Mesodermal cell (in vitro differentiated cells): ENCODE data around the gene PIEZO1.

Source experiments
- H3K27ac ChIP-seq: 2 replicates; pipeline ENCODE4 v1.7.0; 2013; ENCODE audit warnings: mild to moderate bottlenecking, low read depth, low read length, moderate library complexity; ENCODE audit not compliant: severe bottlenecking
- H3K36me3 ChIP-seq: 2 replicates; pipeline ENCODE4 v1.7.1; 2013; ENCODE audit warnings: mild to moderate bottlenecking, low read length, moderate library complexity; ENCODE audit not compliant: control insufficient read depth, insufficient read depth
- H3K4me1 ChIP-seq: one replicate; pipeline ENCODE4 v1.7.1; 2013; ENCODE audit warnings: mild to moderate bottlenecking, low read length; ENCODE audit not compliant: insufficient read depth, control insufficient read depth, poor library complexity, severe bottlenecking
- H3K4me3 ChIP-seq: 2 replicates; pipeline ENCODE4 v1.7.0; 2013; ENCODE audit warnings: low read length, control low read depth, mild to moderate bottlenecking; ENCODE audit not compliant: insufficient read depth, poor library complexity, severe bottlenecking; ENCODE audit errors: extremely low read depth
- H3K9me3 ChIP-seq: 2 replicates; pipeline ENCODE4 v1.7.1; 2013; ENCODE audit warnings: mild to moderate bottlenecking, low read length, moderate library complexity; ENCODE audit not compliant: control insufficient read depth
- whole genome bisulfite sequencing, 2 experiments: methylation state at CpG; one replicate each; pipeline ENCODE4 v1.1.5; 2013; ENCODE audit warnings: missing lambda C conversion rate in 2 of 2; ENCODE audit not compliant: insufficient coverage in 2 of 2; 5-methylcytosine and 5-hydroxymethylcytosine counted together

The PIEZO1 gene

GRCh38 chr16:88726981-88727380 lies 58.0 kb downstream of the PIEZO1 start:
- Histone ChIP-seq H3K36me3 (peaks cover 63% of the 10 kb centered on the region), H3K27ac (no peak overlapping the region), H3K4me3 (no peak overlapping the region), H3K4me1 (no peaks in the 10 kb centered on the region), H3K9me3 (no peaks in the 10 kb centered on the region)
- WGBS, 2 experiments = 96 to 97% methylated on average over 26 to 28 of the region's 28 CpGs

DNA sequence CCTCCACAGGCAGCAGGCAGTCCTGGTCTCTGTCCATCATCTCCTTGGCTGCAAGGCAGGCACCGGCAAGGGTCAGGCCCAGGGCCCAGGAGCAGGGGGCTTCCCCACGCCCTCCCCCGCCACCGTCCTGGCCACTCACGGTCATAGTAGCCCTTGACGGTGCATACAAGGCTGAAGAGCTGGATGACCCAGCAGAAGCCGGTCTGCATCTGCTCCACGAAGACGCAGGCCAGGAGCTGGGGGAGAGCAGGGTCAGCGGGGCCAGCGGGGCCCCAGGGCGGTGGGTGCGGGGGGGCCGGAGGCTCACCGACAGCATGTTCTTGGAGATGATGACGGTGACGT lies 58.6 kb downstream of the PIEZO1 start:
- no peaks in the 10 kb centered on the region for H3K9me3 ChIP-seq
- 96 to 98% methylated on average over 13 to 14 of the region's 17 CpGs for WGBS, 2 experiments
- no peak overlapping the region for H3K27ac ChIP-seq
- H3K4me3 ChIP-seq = no peak overlapping the region
- H3K36me3 ChIP-seq = peaks cover 65% of the 10 kb centered on the region
- H3K4me1 ChIP-seq = no peaks in the 10 kb centered on the region

DNA sequence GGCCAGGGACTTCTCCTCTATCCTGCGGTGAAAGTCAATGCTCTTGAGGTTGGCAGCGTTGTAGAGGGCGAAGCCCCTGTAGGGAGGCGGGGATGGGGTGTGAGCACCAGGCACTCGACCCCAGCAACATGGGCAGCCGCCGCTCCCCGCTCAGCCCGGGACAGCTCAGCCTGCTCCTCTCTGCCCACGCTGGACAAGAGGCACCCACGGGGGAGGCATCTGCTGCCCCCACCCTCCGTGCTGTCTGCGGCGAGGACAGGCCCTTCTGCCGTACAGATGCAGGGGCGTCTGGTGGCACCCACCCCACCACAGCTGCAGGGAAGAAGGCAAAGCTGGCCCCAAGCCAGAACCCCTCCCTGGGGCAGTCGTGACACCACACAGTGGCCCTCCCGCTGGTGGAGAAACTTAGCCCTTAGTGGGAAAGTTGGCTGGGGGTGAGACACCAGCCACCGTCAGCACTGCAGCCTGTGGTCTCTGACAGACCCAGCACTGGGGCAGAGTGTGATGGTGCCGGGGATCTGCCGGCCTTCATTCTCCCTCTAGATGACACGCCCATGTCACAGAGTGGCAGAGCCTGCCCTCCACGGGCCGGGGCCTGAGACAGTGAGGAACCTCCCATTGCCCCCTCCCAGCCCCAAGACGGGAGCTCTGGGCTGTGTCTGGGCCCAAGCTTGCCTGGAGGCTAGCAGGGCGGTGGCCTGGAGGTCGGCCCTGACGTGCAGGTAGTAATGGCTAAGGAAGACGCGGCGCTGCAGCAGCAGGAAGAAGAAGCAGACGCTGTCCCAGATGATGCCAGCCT lies 59.2 kb downstream of the PIEZO1 start:
- H3K36me3 ChIP-seq = peaks cover 71% of the 10 kb centered on the region
- 90 to 95% methylated on average over 27 to 29 of the region's 32 CpGs for WGBS, 2 experiments
- H3K4me3 ChIP-seq = no peak overlapping the region
- no peaks in the 10 kb centered on the region for H3K9me3 ChIP-seq
- H3K27ac ChIP-seq = no peak overlapping the region
- no peaks in the 10 kb centered on the region for H3K4me1 ChIP-seq

- Histone ChIP-seq H3K36me3 (peaks cover 74% of the 10 kb centered on the region), H3K4me1 (no peaks in the 10 kb centered on the region), H3K9me3 (no peaks in the 10 kb centered on the region), H3K27ac (no peak overlapping the region), H3K4me3 (no peak overlapping the region)
- WGBS, 2 experiments = 91 to 94% methylated on average over 21 to 31 of the region's 31 CpGs
Measured at GRCh38 chr16:88724855-88725555, 60.0 kb downstream of the PIEZO1 start.

DNA sequence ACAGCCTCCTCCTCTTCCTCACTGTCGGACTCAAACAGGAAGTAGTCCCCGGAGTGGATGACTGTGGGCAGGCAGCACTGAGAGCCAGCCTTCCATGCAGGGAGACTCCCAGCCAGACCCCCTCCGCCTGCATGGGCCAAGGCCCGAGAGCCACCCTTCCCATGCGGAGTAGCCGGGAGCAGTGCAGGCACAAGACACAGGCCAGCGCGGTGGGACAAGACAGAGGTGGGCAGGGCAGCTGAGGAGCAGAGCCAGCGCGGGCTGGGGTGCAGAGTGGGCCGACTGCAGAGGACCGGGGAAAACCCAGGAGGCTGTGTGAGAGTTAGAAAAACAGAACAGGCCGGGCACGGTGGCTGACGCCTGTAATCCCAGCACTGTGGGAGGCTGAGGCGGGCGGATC lies 61.1 kb downstream of the PIEZO1 start:
- peaks cover 83% of the 10 kb centered on the region for H3K36me3 ChIP-seq
- H3K9me3 ChIP-seq = no peaks in the 10 kb centered on the region
- no peaks in the 10 kb centered on the region for H3K4me1 ChIP-seq
- no peak overlapping the region for H3K4me3 ChIP-seq
- no peak overlapping the region for H3K27ac ChIP-seq
- WGBS, 2 experiments = 93 to 98% methylated on average over 13 to 16 of the region's 17 CpGs

GRCh38 chr16:88723507-88723887 lies 61.5 kb downstream of the PIEZO1 start:
- Histone ChIP-seq H3K27ac (no peak overlapping the region), H3K4me3 (no peak overlapping the region), H3K4me1 (no peaks in the 10 kb centered on the region), H3K9me3 (no peaks in the 10 kb centered on the region), H3K36me3 (peaks cover 87% of the 10 kb centered on the region)
- 81 to 92% methylated on average over 7 to 8 of the region's 8 CpGs for WGBS, 2 experiments

GRCh38 chr16:88722784-88723506 lies 62.1 kb downstream of the PIEZO1 start:
- no peak overlapping the region for H3K4me3 ChIP-seq
- H3K27ac ChIP-seq = no peak overlapping the region
- H3K4me1 ChIP-seq = no peaks in the 10 kb centered on the region
- H3K36me3 ChIP-seq = peaks cover 89% of the 10 kb centered on the region
- no peaks in the 10 kb centered on the region for H3K9me3 ChIP-seq
- WGBS, 2 experiments = 92 to 95% methylated on average over 30 to 33 of the region's 39 CpGs

- Histone ChIP-seq H3K4me3 (no peak overlapping the region), H3K36me3 (peaks cover 88% of the 10 kb centered on the region), H3K27ac (no peak overlapping the region), H3K4me1 (no peaks in the 10 kb centered on the region), H3K9me3 (no peaks in the 10 kb centered on the region)
- 96% methylated on average over 53 to 61 of the region's 61 CpGs for WGBS, 2 experiments
Measured at GRCh38 chr16:88721815-88722755, 62.9 kb downstream of the PIEZO1 start.

- H3K4me3 ChIP-seq = no peak overlapping the region
- no peaks in the 10 kb centered on the region for H3K9me3 ChIP-seq
- 98 to 99% methylated on average over 13 to 14 of the region's 17 CpGs for WGBS, 2 experiments
- H3K4me1 ChIP-seq = no peaks in the 10 kb centered on the region
- H3K27ac ChIP-seq = no peak overlapping the region
- peaks cover 89% of the 10 kb centered on the region for H3K36me3 ChIP-seq
Measured at GRCh38 chr16:88721236-88721635, 63.8 kb downstream of the PIEZO1 start.

- H3K36me3 ChIP-seq = peaks cover 89% of the 10 kb centered on the region
- H3K4me1 ChIP-seq = no peaks in the 10 kb centered on the region
- no peak overlapping the region for H3K4me3 ChIP-seq
- H3K27ac ChIP-seq = no peak overlapping the region
- 89 to 95% methylated on average over 15 to 16 of the region's 23 CpGs for WGBS, 2 experiments
- H3K9me3 ChIP-seq = no peaks in the 10 kb centered on the region
Measured at GRCh38 chr16:88720396-88720970, 64.5 kb downstream of the PIEZO1 start.
